HL-60/S4 (cell line): ENCODE data around the gene UBE2E2.
"Not testable (repeated sequence)": the region's sequence is repeated elsewhere in the genome, so short reads cannot be mapped to it uniquely, and the experiment has no call there.

Source experiments
- in situ Hi-C: fragments of 300-500 bp; cut with MboI; formaldehyde crosslinking; loops from 2 replicates; pipeline ENCODE4 v1.14.3; 2022; ENCODE audit warnings: low sequenced_read_pairs

Gene UBE2E2

DNA sequence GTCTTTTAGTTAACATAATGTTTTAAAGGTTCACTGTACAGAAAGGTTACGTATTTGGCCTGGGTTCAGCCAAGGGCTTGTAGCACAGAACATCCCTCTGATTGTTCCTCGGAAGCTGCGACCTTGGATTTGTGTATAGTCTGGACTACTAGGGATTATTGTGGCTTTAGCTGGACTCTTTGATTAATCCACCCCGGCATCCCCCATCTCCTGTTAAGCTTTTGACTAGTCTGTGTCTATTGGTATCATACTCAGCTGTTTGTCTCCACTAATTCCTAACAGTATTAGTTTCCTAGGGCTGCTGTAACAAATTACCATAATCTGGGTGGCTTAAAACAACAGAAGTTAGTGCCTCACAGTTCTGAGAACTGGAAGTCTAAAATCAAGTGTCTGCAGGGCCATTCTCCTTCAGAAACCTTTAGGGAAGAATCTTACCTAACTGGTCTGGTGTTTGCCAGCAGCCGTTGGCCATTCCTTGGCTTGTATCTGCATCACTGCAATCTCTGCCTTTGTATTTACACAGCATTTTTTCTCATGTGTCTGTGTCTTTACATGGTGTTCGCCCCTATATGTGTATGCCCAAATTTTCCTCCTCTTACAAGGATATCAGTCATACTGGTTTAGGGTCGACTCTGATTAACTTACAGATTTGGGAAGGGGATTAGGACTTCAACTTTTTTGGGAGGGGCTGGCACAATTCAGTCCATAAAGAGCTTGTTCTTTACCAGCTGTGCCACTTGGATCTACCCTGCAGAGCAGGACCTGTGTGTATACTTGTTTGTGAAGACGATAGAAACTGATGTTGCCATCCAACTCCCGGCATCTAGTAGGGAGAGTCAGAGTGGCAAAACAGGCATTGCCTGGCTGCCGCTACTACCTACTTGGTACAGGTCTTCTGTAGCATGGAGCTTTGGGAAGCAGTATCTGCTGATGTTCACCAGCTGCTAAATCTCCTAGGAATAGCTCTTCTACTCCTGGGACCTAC lies 117.8 kb downstream of the UBE2E2 start:
- in situ Hi-C loops = no loop called here

DNA sequence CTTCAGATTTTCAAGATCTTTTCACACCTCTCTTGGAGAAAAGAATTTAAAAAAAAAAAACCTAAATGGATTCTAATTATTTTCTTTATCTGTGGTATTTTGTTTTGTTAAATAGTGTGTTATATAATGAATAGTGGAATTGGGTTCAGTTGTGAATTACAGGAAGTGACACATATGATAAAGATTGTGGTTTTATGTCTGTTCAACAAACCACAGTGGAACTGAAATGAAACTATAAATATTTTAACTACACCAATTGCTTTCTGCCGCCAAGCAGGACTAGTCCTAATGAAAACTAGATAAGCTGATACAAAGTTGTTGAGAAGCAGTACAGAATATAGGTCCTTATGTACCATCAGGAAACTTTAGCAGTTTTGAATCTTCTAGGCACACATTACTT lies 121.6 kb downstream of the UBE2E2 start:
- in situ Hi-C loops = no loop called here

DNA sequence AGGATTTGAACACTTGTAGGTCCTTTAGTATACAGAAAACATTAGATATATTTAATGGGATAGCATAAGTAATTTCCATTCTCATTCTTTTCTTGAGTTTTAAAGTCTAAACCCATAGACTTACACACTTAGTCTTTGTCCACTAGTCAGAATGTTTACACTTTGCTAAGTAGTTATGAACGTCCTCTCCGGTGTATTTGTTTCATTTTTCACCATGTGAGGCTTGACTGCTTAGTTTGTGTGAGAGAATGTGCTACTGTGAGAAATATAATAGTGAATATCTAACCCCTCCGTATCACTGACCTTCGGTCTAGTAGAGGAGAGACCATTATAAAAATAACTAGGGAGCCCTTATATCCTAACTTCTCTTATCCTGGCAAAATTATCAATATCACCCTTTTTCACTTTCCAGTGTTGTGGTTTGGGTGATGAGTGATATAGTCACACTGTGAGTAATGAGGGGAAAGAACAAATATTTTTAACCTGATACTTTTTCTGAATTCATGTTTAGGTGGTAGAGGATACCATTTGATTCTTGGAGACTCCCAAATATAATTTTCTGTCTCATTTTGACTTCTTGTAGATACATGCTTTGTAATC lies 122.4 kb downstream of the UBE2E2 start:
- in situ Hi-C loops = no loop called here

DNA sequence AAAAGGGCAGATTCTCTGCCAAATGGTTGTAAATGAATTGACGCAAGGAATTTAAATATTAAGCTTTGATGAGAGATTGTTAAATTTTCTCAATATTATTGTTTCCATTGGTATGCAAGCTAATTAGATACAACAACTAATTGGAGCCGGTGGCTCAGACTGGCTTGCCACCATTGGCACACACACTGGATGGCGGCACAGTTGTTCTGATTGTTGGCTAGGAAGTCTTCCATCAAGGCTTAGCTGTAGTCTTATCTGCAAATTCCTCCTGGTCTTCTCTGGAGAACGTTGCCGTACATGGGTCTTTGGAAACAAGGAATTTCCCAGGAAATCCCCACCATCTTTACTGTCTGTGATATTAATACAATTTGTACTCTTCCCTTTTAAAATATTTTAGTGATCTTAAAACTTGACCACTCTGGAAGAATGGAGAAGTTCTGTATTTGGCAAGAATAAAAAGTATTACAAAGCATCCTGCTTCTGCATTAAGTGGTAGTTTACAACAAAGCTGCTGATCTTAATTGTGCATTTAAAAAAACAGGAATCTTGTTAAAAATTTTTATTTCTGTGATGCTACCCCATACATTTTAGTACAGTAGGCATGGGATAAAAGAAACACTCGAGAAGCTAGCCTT lies 126.5 kb downstream of the UBE2E2 start:
- in situ Hi-C loops = no loop called here

DNA sequence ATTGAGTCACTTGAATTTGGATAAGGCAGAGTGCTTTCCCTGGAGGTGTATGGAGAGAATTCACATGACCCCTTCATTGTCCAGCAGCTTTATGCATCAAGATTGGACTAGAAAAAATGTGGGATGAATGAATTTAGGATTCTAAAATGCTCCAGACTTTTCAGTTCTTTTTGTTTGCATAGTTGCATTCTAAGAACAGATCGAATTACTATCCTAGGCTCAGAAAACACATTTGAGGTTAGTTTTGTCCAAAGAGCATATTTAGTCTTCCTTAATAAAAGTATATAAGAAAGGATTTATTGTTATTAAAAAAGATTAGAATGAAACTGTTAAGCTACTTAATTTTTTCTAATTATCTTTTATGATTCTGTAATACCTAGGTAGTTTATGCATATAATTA lies 127.4 kb downstream of the UBE2E2 start:
- in situ Hi-C loops = no loop called here

DNA sequence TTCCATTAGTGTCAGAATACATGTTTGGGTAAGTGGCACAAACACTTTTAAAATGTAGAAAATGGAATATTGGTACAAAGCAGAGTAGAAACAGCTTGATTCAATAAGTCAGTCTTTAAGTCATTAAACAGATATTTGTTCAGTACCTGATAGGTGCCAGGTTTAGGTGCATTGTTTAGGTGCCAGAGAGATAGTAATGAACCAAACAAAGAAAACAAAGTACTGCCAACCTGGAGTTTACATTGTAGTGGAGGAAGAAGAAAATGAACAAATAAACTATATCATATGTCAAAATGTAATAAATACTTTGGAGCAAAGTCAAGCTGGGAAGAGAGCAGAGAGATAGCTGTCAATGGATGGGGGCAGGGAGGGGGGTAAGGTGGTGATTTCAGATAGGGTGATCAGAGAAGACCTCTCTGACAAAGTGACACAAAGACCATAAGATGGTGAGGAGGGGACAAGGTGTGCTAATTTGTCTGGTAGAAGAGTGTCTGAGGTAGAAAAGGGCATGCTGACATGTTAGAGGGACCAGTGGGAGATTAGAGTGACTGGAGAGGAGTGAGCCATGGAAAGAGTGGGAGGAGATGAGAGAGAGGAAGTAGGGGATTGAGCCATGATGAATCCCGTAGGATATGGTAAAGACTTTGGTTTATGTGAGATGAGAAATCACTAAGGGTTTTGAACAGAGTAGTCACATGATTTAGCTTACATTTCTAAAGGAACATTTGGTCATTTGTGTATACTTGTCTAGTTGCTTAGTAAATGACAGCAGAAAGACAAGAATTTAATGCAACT lies 128.2 kb downstream of the UBE2E2 start:
- in situ Hi-C loops = no loop called here

DNA sequence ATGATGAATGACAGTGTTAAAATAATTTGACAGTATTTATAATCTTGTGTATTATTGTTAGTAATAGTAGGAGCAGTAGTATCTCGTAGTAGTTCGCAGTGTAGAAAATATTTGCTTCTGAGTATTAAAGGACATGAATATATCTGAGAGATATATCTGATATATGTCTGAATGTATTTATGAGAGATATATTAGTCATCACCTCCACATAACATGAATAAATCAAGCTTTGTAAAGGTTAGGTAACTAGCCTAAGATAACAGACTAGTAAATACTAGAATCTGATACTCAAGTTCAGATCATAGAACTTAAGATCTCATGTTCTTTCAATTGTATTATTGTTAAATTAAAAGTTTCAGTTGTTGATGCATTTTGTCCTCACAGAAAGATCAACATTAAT lies 130.5 kb downstream of the UBE2E2 start:
- in situ Hi-C loops = no loop called here

DNA sequence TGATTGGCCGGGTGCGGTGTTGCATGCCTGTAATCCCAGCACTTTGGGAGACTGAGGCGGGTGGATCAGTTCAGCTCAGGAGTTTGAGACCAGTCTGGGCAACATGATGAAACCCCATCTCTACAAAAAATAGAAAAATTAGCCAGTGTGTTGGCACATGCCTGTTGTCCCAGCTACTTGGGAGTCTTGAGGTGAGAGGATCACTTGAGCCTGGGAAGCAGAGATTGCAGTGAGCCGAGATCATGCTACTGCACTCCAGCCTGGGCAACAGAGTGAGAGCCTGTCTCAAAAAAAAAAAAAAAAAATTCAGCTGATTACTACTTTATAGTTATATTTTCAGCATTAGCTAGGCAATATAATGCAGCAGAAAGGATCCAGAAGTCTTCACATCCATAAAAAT lies 133.7 kb downstream of the UBE2E2 start:
- in situ Hi-C loops = not testable (repeated sequence)

DNA sequence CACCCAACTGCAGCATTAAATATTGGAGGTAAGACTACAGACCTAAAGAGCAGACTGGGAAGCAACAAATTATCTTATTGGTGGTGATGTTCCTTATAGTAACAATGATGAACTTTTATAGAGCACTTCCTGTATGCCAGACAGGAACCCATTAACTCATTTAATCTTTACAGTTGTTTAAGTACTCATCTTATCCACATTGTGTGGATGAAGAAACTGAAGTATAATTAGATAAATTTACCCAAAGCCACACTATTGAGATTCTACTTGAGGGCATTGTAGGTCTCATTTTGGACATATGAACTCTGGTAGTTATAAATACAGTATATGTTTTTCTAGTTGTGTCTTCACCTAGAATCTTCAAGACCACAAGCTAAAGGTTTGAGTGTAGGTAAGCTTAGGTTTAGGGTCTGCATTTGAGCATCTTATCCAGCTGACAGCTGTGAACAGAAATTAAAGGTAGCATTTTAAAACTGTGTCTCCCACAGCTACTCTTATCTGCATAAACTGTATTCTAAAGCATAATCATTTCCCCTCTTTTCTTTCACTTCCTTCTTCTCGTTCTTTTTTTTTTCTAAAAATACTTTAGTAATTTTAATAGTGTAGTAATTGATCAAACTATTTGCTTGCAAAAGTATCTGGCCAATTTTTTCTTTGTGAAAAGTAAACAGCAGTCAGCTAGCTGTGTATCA lies 138.2 kb downstream of the UBE2E2 start:
- in situ Hi-C loops = no loop called here

DNA sequence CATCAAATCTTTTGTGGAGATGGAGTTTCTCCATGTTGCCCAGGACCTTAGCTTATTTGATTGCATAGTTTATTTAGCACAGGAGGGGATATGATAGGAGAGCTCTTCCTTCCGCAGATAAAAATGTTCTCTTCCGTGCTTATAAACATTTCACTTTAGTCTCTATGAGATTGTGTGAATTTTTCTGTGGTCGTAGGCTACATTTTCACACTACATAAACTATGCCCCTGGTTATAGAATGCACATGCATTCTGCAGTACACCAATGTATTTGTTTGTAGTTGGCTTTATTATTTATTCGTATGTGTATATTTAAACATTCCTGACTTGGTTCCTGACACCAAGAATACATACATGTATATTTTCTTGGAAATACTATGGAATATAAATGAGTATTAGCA lies 139.2 kb downstream of the UBE2E2 start:
- in situ Hi-C loops = no loop called here

DNA sequence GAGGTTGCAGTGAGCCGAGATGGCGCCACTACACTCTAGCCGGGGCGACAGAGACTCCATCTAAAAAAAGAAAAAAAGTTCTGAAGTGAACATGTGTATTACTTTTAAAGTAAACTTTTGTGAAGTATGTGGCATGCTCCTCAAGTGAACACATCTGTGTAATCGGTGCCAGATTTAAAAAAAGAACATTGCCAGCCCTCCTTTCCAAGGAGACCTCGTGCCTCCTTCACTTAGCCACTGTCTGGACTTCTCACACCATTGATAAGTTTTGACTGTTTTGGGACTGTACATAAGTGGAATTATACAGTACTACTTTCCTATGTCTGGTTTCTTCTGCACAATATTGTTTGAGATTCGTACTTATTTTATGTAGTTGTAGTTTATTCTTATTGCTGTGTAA lies 140.4 kb downstream of the UBE2E2 start:
- in situ Hi-C loops = no loop called here

DNA sequence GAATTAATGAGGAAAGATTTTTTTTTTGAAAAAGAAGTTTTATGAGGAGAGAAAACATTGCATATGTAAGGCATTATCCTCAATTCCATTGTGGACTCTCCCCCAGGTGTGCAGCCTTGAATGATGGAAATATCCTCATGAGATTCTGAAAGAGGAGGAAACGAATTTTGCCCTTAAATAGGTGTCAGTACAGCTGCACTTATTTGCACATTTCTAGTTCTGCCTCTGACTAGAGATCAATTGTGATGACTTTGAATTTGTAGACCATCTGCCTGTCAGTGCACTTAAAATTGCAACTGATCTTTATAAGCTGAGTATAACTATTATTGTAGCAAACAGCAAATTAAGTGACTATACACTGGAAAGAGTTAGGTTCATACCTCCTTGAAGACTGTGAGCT lies 141.8 kb downstream of the UBE2E2 start:
- in situ Hi-C loops = no loop called here

DNA sequence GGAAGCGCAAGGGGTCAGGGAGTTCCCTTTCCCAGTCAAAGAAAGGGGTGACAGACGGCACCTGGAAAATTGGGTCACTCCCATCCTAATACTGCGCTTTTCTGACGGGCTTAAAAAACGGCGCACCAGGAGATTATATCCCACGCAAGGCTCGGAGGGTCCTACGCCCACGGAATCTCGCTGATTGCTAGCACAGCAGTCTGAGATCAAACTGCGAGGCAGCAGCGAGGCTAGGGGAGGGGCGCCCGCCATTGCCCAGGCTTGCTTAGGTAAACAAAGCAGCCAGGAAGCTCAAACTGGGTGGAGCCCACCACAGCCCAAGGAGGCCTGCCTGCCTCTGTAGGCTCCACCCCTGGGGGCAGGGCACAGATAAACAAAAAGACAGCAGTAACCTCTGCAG lies 146.3 kb downstream of the UBE2E2 start:
- in situ Hi-C loops = not testable (repeated sequence)

DNA sequence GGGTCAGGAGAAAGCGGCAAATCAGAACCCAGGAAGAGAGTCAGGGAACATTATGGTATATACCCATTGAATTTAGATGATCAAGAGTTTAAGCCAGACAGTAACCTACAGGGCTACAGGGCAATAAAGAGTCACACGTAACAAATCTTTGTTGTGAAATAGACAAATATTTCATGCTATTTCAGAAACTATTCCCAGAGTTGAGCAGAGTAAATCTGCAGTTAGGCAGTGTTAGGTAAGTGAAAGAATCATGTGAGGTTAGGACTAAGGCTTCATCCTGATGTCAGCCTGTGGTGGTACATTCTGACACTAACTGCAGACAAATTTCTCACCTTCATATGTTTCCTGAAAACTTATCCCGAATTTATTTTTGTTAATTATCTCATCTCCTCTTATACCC lies 153.0 kb downstream of the UBE2E2 start:
- in situ Hi-C loops = no loop called here

DNA sequence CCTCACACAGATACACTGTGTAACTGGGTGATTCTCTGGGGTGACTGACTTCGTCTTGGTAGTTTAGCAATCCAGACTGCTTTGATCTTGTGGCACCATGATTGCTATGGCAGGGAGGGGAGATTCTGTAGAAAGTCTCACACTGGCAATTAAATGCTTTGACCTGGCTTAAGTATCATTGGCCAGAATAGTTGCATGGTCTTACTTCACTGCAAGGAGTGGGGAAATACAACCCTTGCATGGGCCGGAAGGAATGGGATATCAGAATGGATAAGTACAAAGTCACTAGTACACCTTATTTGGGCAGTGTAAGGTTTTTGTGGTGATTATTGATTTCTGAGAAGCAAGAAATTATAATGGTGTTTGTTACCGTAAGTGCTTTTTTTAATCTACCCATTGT lies 153.8 kb downstream of the UBE2E2 start:
- in situ Hi-C loops = no loop called here

DNA sequence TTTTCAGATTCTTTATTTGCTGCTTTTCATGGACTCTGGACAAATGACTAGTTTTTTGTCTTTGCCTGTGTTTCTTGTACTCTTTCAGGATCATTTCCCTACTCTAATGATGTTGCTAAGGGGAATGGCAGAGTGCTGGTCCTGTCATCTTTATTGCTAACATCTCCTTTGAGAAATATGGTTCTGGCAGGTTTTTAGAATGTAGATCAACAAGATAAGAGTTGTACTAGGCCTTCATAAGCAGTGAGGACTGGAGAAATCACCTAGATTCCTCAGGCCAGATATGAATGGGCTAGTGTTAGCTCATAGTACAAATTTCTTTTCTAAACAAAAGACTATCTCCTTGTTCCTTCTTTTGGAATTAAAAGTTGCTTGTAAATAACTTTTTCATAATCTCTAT lies 156.0 kb downstream of the UBE2E2 start:
- in situ Hi-C loops = no loop called here

DNA sequence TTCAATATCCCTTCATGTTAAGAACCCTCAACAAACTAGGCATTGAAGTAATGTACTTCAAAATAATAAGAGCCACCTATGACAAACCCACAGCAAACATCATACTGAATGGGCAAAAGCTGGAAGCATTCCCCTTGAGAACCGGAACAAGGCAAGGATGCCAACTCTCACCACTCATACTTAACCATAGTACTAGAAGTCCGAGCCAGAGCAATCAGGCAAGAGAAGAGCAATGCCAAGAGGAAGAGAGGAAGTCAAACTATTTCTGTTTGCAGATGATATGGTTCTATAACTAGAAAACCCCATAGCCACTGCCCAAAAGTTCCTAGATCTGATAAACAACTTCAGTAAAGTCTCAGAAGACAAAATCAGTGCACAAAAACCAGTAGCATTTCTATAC lies 161.9 kb downstream of the UBE2E2 start:
- in situ Hi-C loops = no loop called here

DNA sequence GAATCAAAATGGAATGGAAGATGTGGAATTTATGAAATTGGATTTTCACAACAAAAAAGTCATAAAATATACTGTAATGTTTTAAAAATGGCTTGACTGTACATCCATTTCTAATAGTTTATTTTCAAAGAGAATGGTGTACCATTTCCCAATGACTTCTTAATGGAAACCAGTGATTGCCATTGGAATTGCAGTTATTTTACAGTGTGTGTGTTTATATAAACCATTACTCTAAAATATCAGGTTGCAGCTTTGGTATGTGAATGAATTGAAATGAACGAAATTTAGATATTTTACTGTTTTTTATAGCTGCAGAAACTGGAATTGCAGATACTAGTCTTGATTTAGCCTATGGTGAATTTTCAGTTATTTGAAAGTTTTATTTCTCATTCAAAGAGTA lies 165.6 kb downstream of the UBE2E2 start:
- in situ Hi-C loops = no loop called here

DNA sequence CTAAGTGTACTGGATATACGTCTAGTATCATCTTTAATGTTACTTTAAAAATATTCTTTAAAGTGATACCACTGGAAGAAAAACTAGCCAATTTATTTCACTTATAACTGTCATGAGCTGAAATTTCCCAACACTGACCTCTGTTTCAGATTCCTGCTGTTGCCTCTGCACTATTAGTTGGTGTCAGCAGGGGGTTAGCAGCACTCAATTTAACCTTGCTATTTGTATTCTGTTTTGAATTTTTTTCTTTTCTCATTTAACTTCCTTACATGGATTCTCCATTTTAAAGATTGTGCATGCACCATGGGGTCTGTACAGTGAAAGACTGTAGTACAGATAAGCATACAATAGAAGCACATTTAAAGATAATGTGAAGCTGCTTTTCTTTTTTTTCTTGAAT lies 169.2 kb downstream of the UBE2E2 start:
- in situ Hi-C loops = no loop called here

DNA sequence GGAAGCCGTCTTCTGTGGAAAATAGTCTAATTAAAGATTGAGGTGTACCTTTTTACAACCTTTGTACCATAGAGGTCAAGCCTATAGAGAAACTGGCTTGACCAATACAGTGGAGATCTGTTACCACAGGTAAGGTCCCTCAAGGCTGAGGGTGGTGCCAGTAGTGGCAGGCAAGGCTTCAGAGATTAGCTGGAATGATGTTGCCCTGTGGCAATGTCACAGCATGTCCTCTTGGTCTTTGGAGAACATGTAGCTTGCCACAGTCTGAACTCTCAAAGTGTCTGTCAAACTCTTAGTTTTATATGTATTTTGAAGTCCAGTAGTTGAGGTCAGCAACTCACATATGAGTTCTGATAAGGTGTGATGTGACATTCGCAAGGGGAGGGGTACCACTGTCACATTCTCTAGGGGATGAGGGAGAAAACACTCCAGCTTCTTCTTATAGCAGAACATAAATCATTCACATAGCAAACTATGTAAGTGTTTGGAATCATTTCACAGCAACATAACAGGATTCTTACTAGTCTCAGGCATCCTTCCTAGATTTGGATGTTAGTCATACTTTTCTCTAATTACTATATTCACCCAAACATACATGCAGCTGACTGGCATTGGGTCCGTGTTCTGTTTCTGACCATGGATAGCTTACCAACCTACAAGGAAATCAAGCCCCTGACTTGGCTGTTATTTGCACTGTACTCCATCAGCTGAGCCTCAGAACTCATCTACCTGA lies 173.6 kb downstream of the UBE2E2 start:
- in situ Hi-C loops = no loop called here
